Caco-2 (cell line): Measurements from ENCODE around the gene SMURF1. TPM values are rescaled to one million over a fixed set of nuclear protein-coding genes. Genes with fewer than 3 reads are reported as not detected.

Experiments
- BruUV-seq: library from RNA; stranded (reverse); fragments of 400-500 nt; replicated peaks from 2 replicates; lab custom pipeline; 2021; lab: Mats Ljungman, UMichigan
- CTCF ChIA-PET: fragments of 300-600 bp; sonication (Branson Sonifier 250); formaldehyde crosslinking; loops from one replicate; lab custom pipeline; 2022; ENCODE audit warnings: antibody characterized with exemption; lab: Charles Lee
- POLR2A ChIA-PET: fragments of 300-600 bp; sonication (Branson Sonifier 250); formaldehyde crosslinking; loops from one replicate; lab custom pipeline; 2022; ENCODE audit warnings: antibody characterized with exemption; lab: Charles Lee
- DNase-seq, 2 experiments: peaks; one replicate each; pipeline versions ENCODE4 v3.0.0 to v3.0.0-alpha.2; 2020 to 2022
- H3K27me3 ChIP-seq: replicated peaks from 2 replicates; pipeline ENCODE4 v1.6.0; 2011; ENCODE audit warnings: low read length; ENCODE audit not compliant: control insufficient read depth, insufficient read depth
- H3K36me3 ChIP-seq: 2 replicates; pipeline ENCODE4 v1.5.1; 2011; ENCODE audit warnings: low read length; ENCODE audit not compliant: control insufficient read depth, insufficient read depth
- H3K4me1 ChIP-seq: fragments of 250-450 bp; sonication (Bioruptor Pico); 2 replicates; pipeline ENCODE4 v1.5.1; 2020; ENCODE audit warnings: mild to moderate bottlenecking
- H3K4me3 ChIP-seq: 2 replicates; pipeline ENCODE4 v1.5.1; 2011; ENCODE audit warnings: low read depth, mild to moderate bottlenecking, control low read depth, low read length
- H3K9me3 ChIP-seq: fragments of 250-450 bp; sonication (Bioruptor Pico); 2 replicates; pipeline ENCODE4 v1.5.1; 2020; ENCODE audit warnings: mild to moderate bottlenecking, moderate library complexity
- H3K27ac Mint-ChIP-seq: one replicate; pipeline ENCODE4 v1.8.0; 2022; ENCODE audit warnings: mixed read lengths; ENCODE audit not compliant: unreplicated experiment
- H3K27me3 Mint-ChIP-seq: one replicate; pipeline ENCODE4 v1.8.0; 2022; ENCODE audit warnings: mixed read lengths; ENCODE audit not compliant: insufficient read depth, unreplicated experiment
- H3K36me3 Mint-ChIP-seq: one replicate; pipeline ENCODE4 v1.8.0; 2022; ENCODE audit warnings: mild to moderate bottlenecking, mixed read lengths; ENCODE audit not compliant: insufficient read depth, unreplicated experiment
- H3K4me1 Mint-ChIP-seq: one replicate; pipeline ENCODE4 v1.8.0; 2022; ENCODE audit warnings: low read depth, mixed read lengths; ENCODE audit not compliant: unreplicated experiment
- H3K4me3 Mint-ChIP-seq: one replicate; pipeline ENCODE4 v1.8.0; 2022; ENCODE audit warnings: mild to moderate bottlenecking, moderate library complexity, mixed read lengths; ENCODE audit not compliant: unreplicated experiment
- H3K9me3 Mint-ChIP-seq: one replicate; pipeline ENCODE4 v1.8.0; 2022; ENCODE audit warnings: mixed read lengths; ENCODE audit not compliant: unreplicated experiment
- intact Hi-C: fragments of 100-400 bp; cut with micrococcal nuclease; formaldehyde crosslinking; loops from one replicate; pipeline ENCODE4 v1.10.0; 2022; ENCODE audit not compliant: unreplicated experiment
- total RNA-seq: library from RNA; stranded (reverse); gene quantifications from 2 replicates; pipeline ENCODE4 v1.2.3, GENCODE V29; 2022
- TF ChIP-seq, protein P1 (sequence below), 2 experiments: fragments of 200-600 bp in 1 of 2; IDR thresholded peaks; 1 replicate in 1 of 2; 2 replicates in 1 of 2; pipeline versions ENCODE4 v1.5.1 to v1.8.0; 2011 to 2022; ENCODE audit warnings: antibody characterized with exemption in 1 of 2, control low read depth in 1 of 2, inconsistent platforms in 1 of 2, low read depth in 1 of 2, low read length in 1 of 2, mild to moderate bottlenecking in 1 of 2, moderate library complexity in 1 of 2; ENCODE audit not compliant: insufficient read depth in 1 of 2, severe bottlenecking in 1 of 2, unreplicated experiment in 1 of 2

SMURF1 gene
- total RNA-seq, 1 experiment from 2014 or later: 22.5 TPM

DNA sequence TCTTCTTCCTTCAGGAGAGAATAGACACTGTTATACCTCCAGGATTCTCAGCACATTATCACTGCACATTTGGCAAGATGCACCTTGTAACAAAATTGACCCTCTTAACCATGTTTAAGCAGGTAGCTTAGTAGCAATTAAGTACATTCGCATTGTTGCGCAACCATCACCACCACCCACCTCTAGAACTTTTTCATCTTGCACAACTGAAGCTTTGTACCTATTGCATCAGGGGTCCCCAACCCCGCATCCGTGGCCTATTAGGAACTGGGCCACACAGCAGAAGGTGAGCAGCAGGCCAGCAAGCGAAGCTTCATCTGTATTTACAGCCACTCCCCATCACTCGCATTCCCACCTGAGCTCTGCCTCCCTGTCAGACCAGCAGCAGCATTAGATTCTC lies 29.9 kb upstream of the SMURF1 start:
- Mint-ChIP-seq H3K4me3 (no peak overlapping the region), H3K36me3 (no peaks in the 10 kb centered on the region), H3K4me1 (peaks cover 7% of the 10 kb centered on the region), H3K27me3 (no peaks in the 10 kb centered on the region), H3K27ac (no peak overlapping the region), H3K9me3 (no peaks in the 10 kb centered on the region)
- DNase-seq: no peak
- peaks cover 3% of the 10 kb centered on the region; the same call in 1 of the 2 replicates for H3K4me1 ChIP-seq
- H3K36me3 ChIP-seq: no peaks in the 10 kb centered on the region
- H3K4me3 ChIP-seq: no peak overlapping the region
- no TSS peak for BruUV-seq
- no peaks in the 10 kb centered on the region for H3K9me3 ChIP-seq
- ChIA-PET CTCF (interaction anchor here (0.5 kb wide), 1 partner anchor 14 kb away, joined by 4 read pairs; no protein-coding TSS in a partner anchor), POLR2A (no interaction called here)
- TF ChIP-seq, protein P1, sequence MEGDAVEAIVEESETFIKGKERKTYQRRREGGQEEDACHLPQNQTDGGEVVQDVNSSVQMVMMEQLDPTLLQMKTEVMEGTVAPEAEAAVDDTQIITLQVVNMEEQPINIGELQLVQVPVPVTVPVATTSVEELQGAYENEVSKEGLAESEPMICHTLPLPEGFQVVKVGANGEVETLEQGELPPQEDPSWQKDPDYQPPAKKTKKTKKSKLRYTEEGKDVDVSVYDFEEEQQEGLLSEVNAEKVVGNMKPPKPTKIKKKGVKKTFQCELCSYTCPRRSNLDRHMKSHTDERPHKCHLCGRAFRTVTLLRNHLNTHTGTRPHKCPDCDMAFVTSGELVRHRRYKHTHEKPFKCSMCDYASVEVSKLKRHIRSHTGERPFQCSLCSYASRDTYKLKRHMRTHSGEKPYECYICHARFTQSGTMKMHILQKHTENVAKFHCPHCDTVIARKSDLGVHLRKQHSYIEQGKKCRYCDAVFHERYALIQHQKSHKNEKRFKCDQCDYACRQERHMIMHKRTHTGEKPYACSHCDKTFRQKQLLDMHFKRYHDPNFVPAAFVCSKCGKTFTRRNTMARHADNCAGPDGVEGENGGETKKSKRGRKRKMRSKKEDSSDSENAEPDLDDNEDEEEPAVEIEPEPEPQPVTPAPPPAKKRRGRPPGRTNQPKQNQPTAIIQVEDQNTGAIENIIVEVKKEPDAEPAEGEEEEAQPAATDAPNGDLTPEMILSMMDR (IDR thresholded peaks at IDR 0.05; ENCODE audit: insufficient read depth in 1 of 2, low read depth in 1 of 2, low read length in 1 of 2, severe bottlenecking in 1 of 2, unreplicated experiment in 1 of 2): no peak
- intact Hi-C loops: no loop called here
- no peaks in the 10 kb centered on the region for H3K27me3 ChIP-seq

DNA sequence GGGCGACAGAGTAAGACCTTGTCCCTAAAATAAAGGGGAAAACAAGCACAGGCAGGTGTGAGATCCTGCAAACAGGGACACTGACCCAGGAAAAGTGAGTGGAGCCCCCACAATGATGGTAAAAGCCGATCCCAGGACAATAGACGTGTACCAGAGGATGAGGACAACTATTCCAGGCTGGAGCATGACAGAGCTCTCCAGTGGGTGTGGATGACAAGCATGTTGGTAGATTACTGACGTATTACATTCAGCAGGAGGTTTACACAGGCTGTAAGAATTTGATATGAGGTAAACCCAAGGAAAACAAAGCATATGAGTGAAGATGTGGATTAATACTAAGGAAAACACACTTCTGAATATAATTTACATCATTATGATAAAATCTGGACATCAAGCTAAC lies 27.8 kb upstream of the SMURF1 start:
- no peaks in the 10 kb centered on the region for H3K36me3 ChIP-seq
- no peak overlapping the region for H3K4me3 ChIP-seq
- peaks cover 7% of the 10 kb centered on the region for H3K4me1 Mint-ChIP-seq
- no peaks in the 10 kb centered on the region for H3K9me3 Mint-ChIP-seq
- peaks cover 3% of the 10 kb centered on the region; the same call in 1 of the 2 replicates for H3K4me1 ChIP-seq
- ChIA-PET POLR2A (no interaction called here), CTCF (interaction anchor here (0.6 kb wide), 1 partner anchor 157 kb away, joined by 3 read pairs; no protein-coding TSS in a partner anchor)
- H3K27me3 Mint-ChIP-seq: no peaks in the 10 kb centered on the region
- no peaks in the 10 kb centered on the region for H3K27me3 ChIP-seq
- DNase-seq: no peak
- TF ChIP-seq, protein P1 (IDR thresholded peaks at IDR 0.05; ENCODE audit: insufficient read depth in 1 of 2, low read depth in 1 of 2, low read length in 1 of 2, severe bottlenecking in 1 of 2, unreplicated experiment in 1 of 2): no peak
- no peaks in the 10 kb centered on the region for H3K9me3 ChIP-seq
- H3K27ac Mint-ChIP-seq: no peak overlapping the region
- H3K36me3 Mint-ChIP-seq: no peaks in the 10 kb centered on the region
- no peak overlapping the region for H3K4me3 Mint-ChIP-seq
- intact Hi-C loops: no loop called here
- BruUV-seq: no TSS peak

GRCh38 chr7:99170730-99171074 lies 26.8 kb upstream of the SMURF1 start:
- ChIA-PET POLR2A (no interaction called here), CTCF (no interaction called here)
- intact Hi-C loops: no loop called here
- TF ChIP-seq, protein P1 (IDR thresholded peaks at IDR 0.05; ENCODE audit: insufficient read depth in 1 of 2, low read depth in 1 of 2, low read length in 1 of 2, severe bottlenecking in 1 of 2, unreplicated experiment in 1 of 2): no peak
- Histone ChIP-seq H3K27me3 (no peaks in the 10 kb centered on the region), H3K4me1 (peaks cover 3% of the 10 kb centered on the region; the same call in 1 of the 2 replicates), H3K9me3 (no peaks in the 10 kb centered on the region), H3K36me3 (no peaks in the 10 kb centered on the region), H3K4me3 (no peak overlapping the region)
- Mint-ChIP-seq H3K4me1 (peaks cover 7% of the 10 kb centered on the region), H3K4me3 (no peak overlapping the region), H3K27ac (no peak overlapping the region), H3K9me3 (no peaks in the 10 kb centered on the region), H3K36me3 (no peaks in the 10 kb centered on the region), H3K27me3 (no peaks in the 10 kb centered on the region)
- DNase-seq: peak; percentile 26 to 37
- no TSS peak for BruUV-seq
